Right atrium auricular region (tissue), 2 donors: Measurements from ENCODE around the gene NEU1. TPM values are rescaled to one million over a fixed set of nuclear protein-coding genes. Genes with fewer than 3 reads are reported as not detected.
"Not testable (repeated sequence)": the region's sequence is repeated elsewhere in the genome, so short reads cannot be mapped to it uniquely, and the experiment has no call there.

ENCODE experiments used
- DNase-seq: peaks from one replicate; pipeline ENCODE4 v3.0.0-alpha.2; 2019; ENCODE audit warnings: low spot score
- H3K27ac ChIP-seq, 2 donors: fragments of 200-600 bp; sonication (generic); 1 replicate in 1 of 2; 2 replicates in 1 of 2; pipeline ENCODE4 v1.5.1; 2016 to 2019
- H3K27me3 ChIP-seq, 2 donors: fragments of 200-600 bp; sonication (generic); one replicate each; pipeline versions ENCODE4 v1.5.1 to v1.6.0; 2017 to 2019
- H3K36me3 ChIP-seq: fragments of 200-600 bp; sonication (generic); one replicate; pipeline ENCODE4 v1.5.1; 2016
- H3K4me1 ChIP-seq, 2 donors: fragments of 200-600 bp; sonication (generic); one replicate each; pipeline versions ENCODE4 v1.5.1 to v1.6.0; 2017 to 2019
- H3K4me3 ChIP-seq, 2 donors: fragments of 200-600 bp; sonication (generic); 1 replicate in 1 of 2; 2 replicates in 1 of 2; pipeline ENCODE4 v1.5.1; 2017 to 2019; ENCODE audit warnings: mild to moderate bottlenecking in 1 of 2, moderate library complexity in 1 of 2
- H3K9me3 ChIP-seq, 2 donors: fragments of 200-600 bp; sonication (generic); one replicate each; pipeline ENCODE4 v1.5.1; 2019
- CTCF ChIP-seq, 2 donors: fragments of 200-600 bp; sonication (generic); IDR thresholded peaks; one replicate each; pipeline ENCODE4 v1.5.1; 2019; ENCODE audit warnings: antibody characterized with exemption in 2 of 2
- total RNA-seq, 2 donors: library from RNA; depleted of rRNA; stranded (reverse); fragments of >200 nt; gene quantifications; one replicate each; pipeline ENCODE4 v1.1.0, GENCODE V29; 2016

The NEU1 gene
- total RNA-seq, 2 donors from 2014 or later = 28.0 to 37.7 TPM

- TF ChIP-seq CTCF (IDR thresholded peaks at IDR 0.05) = no peak
- H3K4me1 ChIP-seq = no peaks in the 10 kb centered on the region
- DNase-seq = no peak
Observed at GRCh38 chr6:31874084-31874670, 11.6 kb upstream of the NEU1 start.

GRCh38 chr6:31871046-31871659, 8.5 kb upstream of the NEU1 start:
- no peak for TF ChIP-seq CTCF (IDR thresholded peaks at IDR 0.05)
- Histone ChIP-seq H3K27ac (no peak overlapping the region), H3K4me3 (no peak overlapping the region), H3K36me3 (no peaks in the 10 kb centered on the region), H3K27me3 (no peaks in the 10 kb centered on the region), H3K9me3 (no peaks in the 10 kb centered on the region), H3K4me1 (no peaks in the 10 kb centered on the region)
- DNase-seq = no peak

More at GRCh38 chr6:31874084-31874670, 11.6 kb upstream of the NEU1 start:
- no peak overlapping the region for H3K4me3 ChIP-seq
- no peaks in the 10 kb centered on the region for H3K27me3 ChIP-seq
- H3K9me3 ChIP-seq = no peaks in the 10 kb centered on the region
- no peaks in the 10 kb centered on the region for H3K36me3 ChIP-seq
- H3K27ac ChIP-seq = no peak overlapping the region

GRCh38 chr6:31870385-31870921, 7.8 kb upstream of the NEU1 start:
- Histone ChIP-seq H3K27me3 (no peaks in the 10 kb centered on the region), H3K9me3 (no peaks in the 10 kb centered on the region), H3K4me1 (no peaks in the 10 kb centered on the region), H3K27ac (no peak overlapping the region), H3K36me3 (no peaks in the 10 kb centered on the region), H3K4me3 (no peak overlapping the region)
- DNase-seq = no peak
- TF ChIP-seq CTCF (IDR thresholded peaks at IDR 0.05) = no peak

- DNase-seq = no peak
Observed at GRCh38 chr6:31869343-31869742, 6.7 kb upstream of the NEU1 start.

GRCh38 chr6:31868658-31868971, 6.0 kb upstream of the NEU1 start:
- not testable (repeated sequence) for H3K4me3 ChIP-seq, H3K27ac ChIP-seq, H3K36me3 ChIP-seq, H3K9me3 ChIP-seq, H3K4me1 ChIP-seq, DNase-seq, H3K27me3 ChIP-seq

More at GRCh38 chr6:31869343-31869742, 6.7 kb upstream of the NEU1 start:
- H3K27me3 ChIP-seq = no peaks in the 10 kb centered on the region
- H3K4me3 ChIP-seq = no peak overlapping the region
- H3K9me3 ChIP-seq = no peaks in the 10 kb centered on the region
- TF ChIP-seq CTCF (IDR thresholded peaks at IDR 0.05) = no peak
- peaks cover 0 to 3% of the 10 kb centered on the region in 2 donors for H3K4me1 ChIP-seq
- no peaks in the 10 kb centered on the region for H3K36me3 ChIP-seq
- H3K27ac ChIP-seq = no peak overlapping the region

GRCh38 chr6:31865205-31866118, 2.8 kb upstream of the NEU1 start:
- no peak for TF ChIP-seq CTCF (IDR thresholded peaks at IDR 0.05)
- Histone ChIP-seq H3K27ac (no peak overlapping the region), H3K4me3 (no peak overlapping the region), H3K27me3 (no peaks in the 10 kb centered on the region), H3K9me3 (no peaks in the 10 kb centered on the region), H3K36me3 (peaks cover 4% of the 10 kb centered on the region), H3K4me1 (peaks cover 0 to 21% of the 10 kb centered on the region in 2 donors)
- no peak for DNase-seq
